ENCODE data around the gene RHOBTB3.

GRCh38 chr5:95839658-95840057 lies 108.5 kb downstream of the RHOBTB3 start:
- TF ChIP-seq POLR2A (IDR thresholded peaks at IDR 0.05): no peak
- no peak for TF ChIP-seq CTCF (IDR thresholded peaks at IDR 0.05)
- no peak for TF ChIP-seq EP300 (IDR thresholded peaks at IDR 0.05)
- TF ChIP-seq POLR2AphosphoS5 (IDR thresholded peaks at IDR 0.05): no peak
